HG02642 (cell line): ENCODE measurements around the gene NPR3.
"Not testable (repeated sequence)": the region's sequence is repeated elsewhere in the genome, so short reads cannot be mapped to it uniquely, and the experiment has no call there.

ENCODE experiments used
- ATAC-seq: cut with Tn5 transposase; IDR thresholded peaks from one replicate; pipeline ENCODE4 v1.9.1; 2021; ENCODE audit warnings: mild to moderate bottlenecking; ENCODE audit not compliant: unreplicated experiment, poor library complexity

Gene NPR3

GRCh38 chr5:32802764-32803163, 91.6 kb downstream of the NPR3 start:
- ATAC-seq, result no peak

- no peak for ATAC-seq
These were observed 92.5 kb downstream of the NPR3 start for GRCh38 chr5:32803656-32804055.

- not testable (repeated sequence) for ATAC-seq
These were observed 94.3 kb downstream of the NPR3 start for GRCh38 chr5:32805462-32805861.

GRCh38 chr5:32805971-32806638, 95.0 kb downstream of the NPR3 start:
- ATAC-seq, result no peak

- ATAC-seq, result no peak
These were observed 97.7 kb downstream of the NPR3 start for GRCh38 chr5:32808783-32809182.

- no peak for ATAC-seq
These were observed 99.7 kb downstream of the NPR3 start for GRCh38 chr5:32810804-32811203.

- no peak for ATAC-seq
These were observed 101.3 kb downstream of the NPR3 start for GRCh38 chr5:32812399-32812798.

GRCh38 chr5:32814141-32814540, 103.0 kb downstream of the NPR3 start:
- ATAC-seq, result no peak

GRCh38 chr5:32814620-32815019, 103.5 kb downstream of the NPR3 start:
- no peak for ATAC-seq

- ATAC-seq, result no peak
These were observed 116.9 kb downstream of the NPR3 start for GRCh38 chr5:32827981-32828380.

GRCh38 chr5:32828492-32828891, 117.4 kb downstream of the NPR3 start:
- no peak for ATAC-seq

- ATAC-seq, result no peak
These were observed 120.5 kb downstream of the NPR3 start for GRCh38 chr5:32831624-32832023.

- ATAC-seq, result no peak
These were observed 122.0 kb downstream of the NPR3 start for GRCh38 chr5:32833127-32833526.

GRCh38 chr5:32833663-32834062, 122.5 kb downstream of the NPR3 start:
- ATAC-seq, result no peak

- no peak for ATAC-seq
These were observed 123.1 kb downstream of the NPR3 start for GRCh38 chr5:32834251-32834650.

- ATAC-seq, result no peak
These were observed 125.1 kb downstream of the NPR3 start for GRCh38 chr5:32836176-32836575.

GRCh38 chr5:32837211-32837610, 126.1 kb downstream of the NPR3 start:
- ATAC-seq, result no peak

- no peak for ATAC-seq
These were observed 128.0 kb downstream of the NPR3 start for GRCh38 chr5:32839106-32839505.

GRCh38 chr5:32840606-32841005, 129.5 kb downstream of the NPR3 start:
- ATAC-seq, result no peak
